ENCODE measurements around the gene TMEM269. TPM values are rescaled to one million over a fixed set of nuclear protein-coding genes. Genes with fewer than 3 reads are reported as not detected.
A peak's percentile ranks its signal among the peaks of the same experiment; 100 is the strongest.

TMEM269 gene
- polyA plus RNA-seq, 3 donors: 0.07 TPM; not detected in 2

DNA sequence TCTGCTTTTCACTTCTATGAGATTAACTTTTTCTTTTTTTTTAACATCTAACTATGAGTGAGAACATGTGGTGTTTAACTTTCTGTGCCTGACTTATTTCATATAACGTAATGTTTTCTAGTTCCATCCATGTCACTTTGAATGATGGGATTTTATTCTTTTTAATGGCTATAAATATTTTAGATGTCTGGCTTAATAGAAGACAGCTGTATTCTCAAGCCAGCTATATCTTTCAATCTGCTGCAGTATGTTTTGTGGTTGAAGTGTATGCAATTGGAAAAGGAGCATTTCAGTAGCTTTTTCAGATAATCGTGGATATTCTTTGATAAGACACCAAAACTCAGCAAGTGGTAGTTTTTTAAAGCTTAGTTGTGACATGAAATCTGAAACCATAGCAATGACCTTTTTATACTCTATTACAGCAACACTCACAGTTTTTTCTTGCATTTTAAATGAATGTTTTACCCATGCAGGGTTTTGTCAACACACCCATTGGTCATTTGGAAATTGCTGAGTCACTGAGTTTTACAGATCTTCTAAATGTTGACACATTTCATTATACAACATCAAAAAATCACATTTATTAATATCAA lies 38.1 kb downstream of the TMEM269 start:
- Histone ChIP-seq H3K36me3 (replicated peaks in 1 of 2; ENCODE audit: control insufficient read depth in 1 of 2, insufficient read depth in 2 of 2, low read length in 2 of 2) (peaks cover 0 to 24% of the 10 kb centered on the region in 2 donors), H3K4me3 (replicated peaks in 1 of 3; ENCODE audit: low read depth in 2 of 3, low read length in 3 of 3) (no peak overlapping the region), H3K4me2 (replicated peaks; ENCODE audit: extremely low read depth, low read length, poor library complexity, severe bottlenecking) (no peak overlapping the region), H3K79me2 (ENCODE audit: insufficient read depth, low read length) (peaks cover 34% of the 10 kb centered on the region), H3K9ac (ENCODE audit: insufficient read depth, low read length, poor library complexity, severe bottlenecking) (no peak overlapping the region), H2AFZ (ENCODE audit: insufficient read depth, low read depth, low read length, poor library complexity, severe bottlenecking) (no peak overlapping the region), H4K20me1 (ENCODE audit: insufficient read depth, low read length) (peaks cover 32% of the 10 kb centered on the region), H3K27me3 (ENCODE audit: control insufficient read depth in 2 of 2, insufficient read depth in 2 of 2, low read length in 2 of 2) (no peaks in the 10 kb centered on the region), H3K4me1 (ENCODE audit: control insufficient read depth in 1 of 2, insufficient read depth in 2 of 2, low read length in 2 of 2) (peaks cover 7 to 19% of the 10 kb centered on the region in 2 donors), H3K27ac (ENCODE audit: low read depth in 1 of 2, low read length in 2 of 2) (peak overlapping the region in 1 of 2 donors; percentile 1), H3K9me3 (replicated peaks in 1 of 2; ENCODE audit: control insufficient read depth in 1 of 2, insufficient read depth in 1 of 2, low read length in 2 of 2) (no peaks in the 10 kb centered on the region)
- H3K36me3 Mint-ChIP-seq: peaks cover 29 to 42% of the 10 kb centered on the region in 2 donors
- WGBS (ENCODE audit: insufficient coverage): no CpG with 5 or more reads among the region's 2 CpGs
- H3K4me1 Mint-ChIP-seq: peaks cover 32% of the 10 kb centered on the region
- intact Hi-C loops (cut with micrococcal nuclease): no loop called here
- no peaks in the 10 kb centered on the region for H3K9me3 Mint-ChIP-seq
- peak overlapping the region in 6 of 7 donors; percentile 18 to 62 (median 32) for H3K27ac Mint-ChIP-seq
- H3K4me3 Mint-ChIP-seq: no peak overlapping the region
- no peaks in the 10 kb centered on the region for H3K27me3 Mint-ChIP-seq (ENCODE audit: low read depth in 3 of 3)
- TF ChIP-seq, protein P1, sequence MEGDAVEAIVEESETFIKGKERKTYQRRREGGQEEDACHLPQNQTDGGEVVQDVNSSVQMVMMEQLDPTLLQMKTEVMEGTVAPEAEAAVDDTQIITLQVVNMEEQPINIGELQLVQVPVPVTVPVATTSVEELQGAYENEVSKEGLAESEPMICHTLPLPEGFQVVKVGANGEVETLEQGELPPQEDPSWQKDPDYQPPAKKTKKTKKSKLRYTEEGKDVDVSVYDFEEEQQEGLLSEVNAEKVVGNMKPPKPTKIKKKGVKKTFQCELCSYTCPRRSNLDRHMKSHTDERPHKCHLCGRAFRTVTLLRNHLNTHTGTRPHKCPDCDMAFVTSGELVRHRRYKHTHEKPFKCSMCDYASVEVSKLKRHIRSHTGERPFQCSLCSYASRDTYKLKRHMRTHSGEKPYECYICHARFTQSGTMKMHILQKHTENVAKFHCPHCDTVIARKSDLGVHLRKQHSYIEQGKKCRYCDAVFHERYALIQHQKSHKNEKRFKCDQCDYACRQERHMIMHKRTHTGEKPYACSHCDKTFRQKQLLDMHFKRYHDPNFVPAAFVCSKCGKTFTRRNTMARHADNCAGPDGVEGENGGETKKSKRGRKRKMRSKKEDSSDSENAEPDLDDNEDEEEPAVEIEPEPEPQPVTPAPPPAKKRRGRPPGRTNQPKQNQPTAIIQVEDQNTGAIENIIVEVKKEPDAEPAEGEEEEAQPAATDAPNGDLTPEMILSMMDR (IDR thresholded peaks at IDR 0.05): no peak
- DNase-seq: no peak

DNA sequence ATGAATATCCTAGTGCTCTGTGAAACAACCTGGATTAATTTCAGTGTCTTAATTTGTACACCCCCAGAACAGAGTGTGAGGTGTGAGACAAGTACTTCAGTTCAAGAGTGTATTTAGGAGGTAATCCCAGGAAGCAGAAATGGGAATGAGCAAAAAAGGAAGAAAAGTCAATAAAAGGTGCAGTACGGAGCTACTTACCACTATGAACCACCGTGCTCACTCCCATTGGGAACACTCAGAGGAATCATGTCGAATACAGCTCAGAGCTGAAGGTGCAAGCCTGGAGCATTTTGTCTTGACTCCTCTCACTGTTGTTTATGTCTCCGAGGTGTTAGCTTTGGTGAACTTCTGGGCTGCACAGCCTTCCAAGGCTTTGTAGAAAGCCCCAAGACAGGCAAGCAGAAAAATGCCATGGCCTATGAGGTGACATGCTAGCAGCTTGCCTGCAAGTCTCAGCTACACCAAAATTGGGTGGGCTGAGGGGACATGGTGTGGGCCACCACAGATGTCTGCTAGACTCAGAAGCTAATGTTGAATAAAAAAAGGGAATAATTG lies 39.8 kb downstream of the TMEM269 start:
- Mint-ChIP-seq H3K9me3 (no peaks in the 10 kb centered on the region), H3K4me3 (no peak overlapping the region), H3K27ac (no peak overlapping the region), H3K36me3 (peaks cover 32 to 45% of the 10 kb centered on the region in 2 donors), H3K4me1 (peaks cover 21% of the 10 kb centered on the region), H3K27me3 (ENCODE audit: low read depth in 3 of 3) (peaks cover 0 to 2% (median 0%) of the 10 kb centered on the region in 3 donors)
- Histone ChIP-seq H3K27ac (ENCODE audit: low read depth in 1 of 2, low read length in 2 of 2) (no peak overlapping the region), H3K4me1 (ENCODE audit: control insufficient read depth in 1 of 2, insufficient read depth in 2 of 2, low read length in 2 of 2) (peaks cover 4 to 15% of the 10 kb centered on the region in 2 donors), H3K4me2 (replicated peaks; ENCODE audit: extremely low read depth, low read length, poor library complexity, severe bottlenecking) (no peak overlapping the region), H3K36me3 (replicated peaks in 1 of 2; ENCODE audit: control insufficient read depth in 1 of 2, insufficient read depth in 2 of 2, low read length in 2 of 2) (peaks cover 8 to 41% of the 10 kb centered on the region in 2 donors), H3K4me3 (replicated peaks in 1 of 3; ENCODE audit: low read depth in 2 of 3, low read length in 3 of 3) (no peak overlapping the region), H3K79me2 (ENCODE audit: insufficient read depth, low read length) (peaks cover 19% of the 10 kb centered on the region), H2AFZ (ENCODE audit: insufficient read depth, low read depth, low read length, poor library complexity, severe bottlenecking) (no peak overlapping the region), H4K20me1 (ENCODE audit: insufficient read depth, low read length) (peaks cover 15% of the 10 kb centered on the region), H3K27me3 (ENCODE audit: control insufficient read depth in 2 of 2, insufficient read depth in 2 of 2, low read length in 2 of 2) (no peaks in the 10 kb centered on the region), H3K9me3 (replicated peaks in 1 of 2; ENCODE audit: control insufficient read depth in 1 of 2, insufficient read depth in 1 of 2, low read length in 2 of 2) (no peaks in the 10 kb centered on the region), H3K9ac (ENCODE audit: insufficient read depth, low read length, poor library complexity, severe bottlenecking) (no peak overlapping the region)
- 93% methylated on average over 2 of the region's 4 CpGs for WGBS (ENCODE audit: insufficient coverage)
- DNase-seq: no peak
- intact Hi-C loops (cut with micrococcal nuclease): no loop called here
- TF ChIP-seq, protein P1 (IDR thresholded peaks at IDR 0.05): no peak

Data from CD14-positive monocyte (primary cell).